Mucosa of descending colon (tissue), 3 donors: Measurements from ENCODE around the gene CRKL. TPM values are rescaled to one million over a fixed set of nuclear protein-coding genes. Genes with fewer than 3 reads are reported as not detected.

ENCODE experiments used
- ATAC-seq: fragments of 200-7000 bp; cut with Tn5 transposase; one replicate; pipeline ENCODE4 v1.9.1; 2020; ENCODE audit warnings: mild to moderate bottlenecking, moderate library complexity
- DNase-seq, 3 donors: peaks; one replicate each; pipeline ENCODE4 v3.0.0-alpha.2; 2020
- H3K36me3 ChIP-seq: fragments of 200-600 bp; one replicate; pipeline ENCODE4 v1.8.0; 2021; ENCODE audit warnings: low read depth, mild to moderate bottlenecking
- H3K4me1 ChIP-seq: fragments of 200-600 bp; one replicate; pipeline ENCODE4 v1.8.0; 2021; ENCODE audit warnings: low read depth, mild to moderate bottlenecking
- H3K4me3 ChIP-seq: fragments of 200-600 bp; one replicate; pipeline ENCODE4 v1.8.0; 2021; ENCODE audit warnings: mild to moderate bottlenecking
- H3K9me3 ChIP-seq: fragments of 200-600 bp; one replicate; pipeline ENCODE4 v1.8.0; 2021; ENCODE audit warnings: mild to moderate bottlenecking
- CTCF ChIP-seq: fragments of 200-600 bp; IDR thresholded peaks from one replicate; pipeline ENCODE4 v1.8.0; 2022; ENCODE audit warnings: antibody characterized with exemption, mild to moderate bottlenecking
- intact Hi-C, 2 donors: fragments of 100-400 bp; cut with DNase I in 1 of 2; cut with micrococcal nuclease in 1 of 2; formaldehyde crosslinking; loops; one replicate each; pipeline versions ENCODE4 v1.11.0 to v1.11.1; 2022; cut with DNase I, micrococcal nuclease
- total RNA-seq, 3 donors: library from RNA; stranded (reverse); fragmentation: NEBNext Ultra II Directional in 2 of 3; extraction: Animal tissue kit (Norgen Biotek cat#: 25700) in 2 of 3; gene quantifications; one replicate each; pipeline versions ENCODE4 v1.2.1 to v1.2.4, GENCODE V29; 2021 to 2023
- donor health status: DM: no; HTN: no; CAD: no; lungs with moderate emphysema.
- donor health status: DM: no; HTN: no; CAD: no.
- donor health status: DM: no; HTN: yes; CAD: no.

Gene CRKL
- total RNA-seq, 3 donors from 2014 or later = 48.7 to 63.4 (median 55.3) TPM

GRCh38 chr22:20996598-20997535 lies 79.7 kb downstream of the CRKL start:
- ATAC-seq (no peak), DNase-seq (peak in 1 of 3 donors; percentile 34)
- intact Hi-C loops = no loop called here
- no peak for TF ChIP-seq CTCF
- Histone ChIP-seq H3K9me3 (no peaks in the 10 kb centered on the region), H3K4me1 (peaks cover 18% of the 10 kb centered on the region), H3K36me3 (no peaks in the 10 kb centered on the region), H3K4me3 (no peak overlapping the region)

- no peaks in the 10 kb centered on the region for H3K9me3 ChIP-seq
- no peaks in the 10 kb centered on the region for H3K36me3 ChIP-seq
- ATAC-seq = no peak
- H3K4me3 ChIP-seq = no peak overlapping the region
- H3K4me1 ChIP-seq = peaks cover 18% of the 10 kb centered on the region
- peak in 1 of 3 donors; percentile 46 for DNase-seq
- intact Hi-C loops = no loop called here
- TF ChIP-seq CTCF = no peak
Observed at GRCh38 chr22:20997536-20998257, 80.5 kb downstream of the CRKL start.

DNA sequence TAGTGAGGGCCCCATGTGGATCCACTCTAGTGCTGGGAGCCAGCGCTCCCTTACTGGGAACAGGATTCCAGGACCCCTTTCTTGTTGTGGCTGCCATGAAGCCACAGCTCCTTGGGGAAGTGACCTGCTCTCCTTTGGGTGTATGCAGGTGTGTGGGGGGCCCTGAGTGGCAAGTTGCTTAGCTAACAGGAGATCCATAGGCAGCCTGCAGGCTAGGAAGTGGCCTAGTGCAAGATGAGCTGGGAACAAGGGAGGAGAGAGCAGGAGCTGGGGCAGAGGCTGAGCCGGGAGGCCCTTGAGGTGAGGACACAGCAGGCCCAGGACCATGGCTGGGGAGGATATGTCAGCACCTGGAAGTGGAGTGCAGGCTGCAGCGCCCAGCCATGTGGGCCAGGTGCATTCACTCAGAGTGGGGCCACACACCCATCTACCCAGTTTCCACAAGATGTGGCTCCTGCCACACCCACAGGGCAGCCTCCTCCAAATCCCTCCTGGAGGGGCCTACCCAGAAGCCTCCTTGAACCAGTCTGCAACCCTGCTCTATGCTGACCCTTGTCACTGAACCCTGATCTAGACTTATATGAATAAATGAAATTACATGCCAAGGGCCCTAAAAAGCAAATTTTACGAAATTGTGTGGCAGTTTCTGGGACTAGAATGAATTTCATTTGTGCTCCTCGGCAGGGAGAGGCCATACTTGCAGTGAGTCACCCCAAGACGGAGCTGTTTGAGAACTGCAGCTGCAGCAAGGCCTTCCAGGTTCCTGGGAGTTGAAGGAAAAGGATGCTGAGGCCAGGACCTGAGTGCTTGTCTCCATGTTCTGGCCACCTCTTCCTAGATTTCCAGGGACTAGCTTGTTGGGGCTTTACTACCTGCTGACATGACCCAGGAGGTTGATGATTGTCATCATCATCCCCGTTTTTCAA lies 81.5 kb downstream of the CRKL start:
- no peaks in the 10 kb centered on the region for H3K9me3 ChIP-seq
- H3K36me3 ChIP-seq = no peaks in the 10 kb centered on the region
- DNase-seq (peak in 1 of 3 donors; percentile 48), ATAC-seq (no peak)
- intact Hi-C loops = no loop called here
- TF ChIP-seq CTCF = no peak
- no peak overlapping the region for H3K4me3 ChIP-seq
- peaks cover 28% of the 10 kb centered on the region for H3K4me1 ChIP-seq

DNA sequence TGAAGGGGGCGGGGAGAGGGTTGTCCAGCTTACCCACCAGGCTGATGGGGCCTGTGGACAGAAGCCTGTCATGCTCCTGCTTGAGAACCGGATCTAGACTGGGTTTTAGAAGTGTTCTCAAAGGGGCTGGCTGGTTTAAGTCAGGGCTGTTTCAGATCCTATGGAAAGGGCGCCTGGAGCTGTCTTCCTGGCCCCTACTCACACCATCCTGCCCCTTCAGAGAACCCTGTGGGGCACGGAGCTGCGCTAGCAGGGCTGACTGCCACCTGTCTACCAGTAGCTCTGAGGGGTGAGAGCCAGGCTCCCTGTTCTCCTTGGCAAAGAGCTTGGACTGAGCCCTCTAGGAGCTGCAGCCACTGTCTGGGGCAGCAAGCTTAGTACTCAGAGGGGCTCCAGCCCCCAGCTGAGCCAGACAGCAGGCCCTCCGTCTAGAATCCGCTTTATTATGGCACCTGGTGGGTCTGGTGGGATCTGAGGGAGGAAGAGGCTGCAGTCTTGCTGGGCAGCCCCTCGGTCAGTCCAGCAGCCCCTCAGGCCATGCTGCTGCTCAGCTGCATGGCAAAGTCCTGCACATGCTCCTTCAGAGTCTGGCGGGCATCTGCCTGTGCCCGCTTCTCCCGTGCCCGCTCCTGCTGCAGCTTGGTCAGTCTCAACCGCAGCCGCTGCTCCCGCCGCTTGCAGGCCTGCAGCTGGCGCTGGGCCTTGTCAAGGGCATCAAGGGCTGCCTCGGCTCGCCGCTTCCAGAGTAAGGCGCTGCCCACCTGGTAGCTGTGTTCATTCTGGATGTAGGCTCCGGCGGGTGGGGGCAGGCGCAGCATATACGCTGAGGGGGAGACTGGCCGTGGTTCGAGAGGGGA lies 82.4 kb downstream of the CRKL start:
- no peak for TF ChIP-seq CTCF
- ATAC-seq = no peak
- Histone ChIP-seq H3K4me1 (peaks cover 30% of the 10 kb centered on the region), H3K9me3 (no peaks in the 10 kb centered on the region), H3K36me3 (no peaks in the 10 kb centered on the region), H3K4me3 (no peak overlapping the region)
- intact Hi-C loops = no loop called here
- no peak for DNase-seq
